ENCODE data around the gene PRDX6. TPM values are rescaled to one million over a fixed set of nuclear protein-coding genes. Genes with fewer than 3 reads are reported as not detected.
"Not testable (repeated sequence)": the region's sequence is repeated elsewhere in the genome, so short reads cannot be mapped to it uniquely, and the experiment has no call there.

PRDX6 gene
- polyA plus RNA-seq, 3 donors = 355 to 376 (median 375) TPM

GRCh38 chr1:173464185-173464584 lies 12.9 kb upstream of the PRDX6 start:
- DNase-seq (ENCODE audit: low read depth in 3 of 3, low spot score in 2 of 3) = not testable (repeated sequence)

- no peak for DNase-seq (ENCODE audit: low read depth in 3 of 3, low spot score in 2 of 3)
Measured at GRCh38 chr1:173467426-173467825, 9.7 kb upstream of the PRDX6 start.

- DNase-seq (ENCODE audit: low read depth in 3 of 3, low spot score in 2 of 3) = no peak
Measured at GRCh38 chr1:173469656-173470055, 7.5 kb upstream of the PRDX6 start.

DNA sequence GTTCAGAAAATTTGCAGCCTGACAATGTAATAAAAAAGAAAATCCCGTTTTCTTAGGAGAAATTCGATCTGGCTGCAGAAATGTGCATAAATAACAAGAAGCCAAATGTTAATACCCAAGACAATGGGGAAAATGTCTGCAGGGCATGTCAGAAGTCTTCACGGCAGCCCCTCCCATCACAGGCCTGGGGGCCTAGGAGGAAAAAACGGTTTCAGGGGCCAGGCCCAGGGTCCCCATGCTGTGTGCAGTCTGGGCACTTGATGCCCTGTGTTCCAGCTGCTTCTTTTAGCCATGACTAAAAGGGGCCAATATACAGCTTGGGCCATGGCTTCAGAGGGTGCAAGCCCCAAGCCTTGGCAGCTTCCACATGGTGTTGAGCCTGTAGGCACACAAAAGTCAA lies 6.5 kb upstream of the PRDX6 start:
- no peak for DNase-seq (ENCODE audit: low read depth in 3 of 3, low spot score in 2 of 3)

- DNase-seq (ENCODE audit: low read depth in 3 of 3, low spot score in 2 of 3) = no peak
Measured at GRCh38 chr1:173473599-173474011, 3.5 kb upstream of the PRDX6 start.

- no peak for DNase-seq (ENCODE audit: low read depth in 3 of 3, low spot score in 2 of 3)
Measured at GRCh38 chr1:173474097-173474779, 2.9 kb upstream of the PRDX6 start.

GRCh38 chr1:173474780-173475421 lies 2.2 kb upstream of the PRDX6 start:
- DNase-seq (ENCODE audit: low read depth in 3 of 3, low spot score in 2 of 3) = not testable (repeated sequence)

GRCh38 chr1:173475564-173476196 lies 1.5 kb upstream of the PRDX6 start:
- DNase-seq (ENCODE audit: low read depth in 3 of 3, low spot score in 2 of 3) = no peak

DNA sequence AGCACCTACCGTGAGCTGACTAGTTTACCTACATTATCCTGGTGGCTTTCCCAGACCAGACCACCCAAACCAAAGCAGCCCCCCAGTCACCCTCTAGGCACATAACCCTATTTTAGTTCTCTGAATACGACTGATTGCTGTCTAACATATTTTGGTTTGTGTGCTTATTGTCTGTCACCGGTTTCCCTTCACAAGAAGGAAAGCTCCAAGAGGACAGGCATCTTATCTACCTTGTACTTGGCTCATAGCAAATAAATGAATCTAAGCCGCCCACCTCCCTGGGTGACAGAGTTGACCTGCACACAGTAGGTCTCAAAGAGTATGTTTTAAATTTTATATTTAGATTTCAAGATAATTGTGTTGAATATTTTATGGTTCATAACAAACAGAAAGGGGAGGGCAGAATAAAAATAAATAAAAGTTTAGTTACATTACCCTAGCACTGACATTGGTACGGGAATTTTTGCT lies 904 bp upstream of the PRDX6 start:
- no peak for DNase-seq (ENCODE audit: low read depth in 3 of 3, low spot score in 2 of 3)

DNA sequence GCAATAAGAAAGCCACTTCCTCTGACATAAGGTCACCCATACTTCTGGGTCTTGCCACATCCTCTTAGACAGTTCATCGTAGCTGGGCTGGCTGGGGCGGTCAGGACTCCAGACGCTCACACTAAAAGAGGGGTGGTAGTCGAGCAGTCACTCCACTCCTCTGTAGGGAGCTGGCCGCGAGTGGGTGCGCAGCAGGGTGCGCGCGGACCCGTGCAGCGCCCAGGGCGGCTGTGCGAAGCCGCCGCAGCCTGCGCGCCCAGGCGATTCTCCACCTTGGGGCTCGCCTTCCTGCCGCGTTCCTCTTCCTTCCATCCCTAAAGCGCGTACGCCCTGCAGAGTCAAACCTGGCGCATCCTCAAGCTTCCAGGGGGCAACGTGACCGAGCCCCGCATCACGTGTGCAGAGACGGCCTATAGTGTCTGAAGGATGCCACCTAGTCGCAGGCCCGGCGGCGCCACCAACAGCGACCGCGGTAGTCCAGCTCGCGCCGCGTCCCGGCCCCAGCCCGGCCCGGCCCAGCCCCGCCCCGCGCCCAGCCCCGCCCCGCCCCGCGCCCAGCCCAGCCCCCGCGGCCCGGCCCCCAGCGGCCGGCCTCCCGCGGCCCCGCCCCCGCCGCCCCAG lies 360 bp upstream of the PRDX6 start:
- DNase-seq (ENCODE audit: low read depth in 3 of 3, low spot score in 2 of 3) = peak; percentile 66 to 69 (median 67)

- peak in 2 of 3 donors; percentile 25 to 54 for DNase-seq (ENCODE audit: low read depth in 3 of 3, low spot score in 2 of 3)
Measured at GRCh38 chr1:173478094-173478674, 1.0 kb downstream of the PRDX6 start.

- no peak for DNase-seq (ENCODE audit: low read depth in 3 of 3, low spot score in 2 of 3)
Measured at GRCh38 chr1:173479649-173480048, 2.5 kb downstream of the PRDX6 start.

DNA sequence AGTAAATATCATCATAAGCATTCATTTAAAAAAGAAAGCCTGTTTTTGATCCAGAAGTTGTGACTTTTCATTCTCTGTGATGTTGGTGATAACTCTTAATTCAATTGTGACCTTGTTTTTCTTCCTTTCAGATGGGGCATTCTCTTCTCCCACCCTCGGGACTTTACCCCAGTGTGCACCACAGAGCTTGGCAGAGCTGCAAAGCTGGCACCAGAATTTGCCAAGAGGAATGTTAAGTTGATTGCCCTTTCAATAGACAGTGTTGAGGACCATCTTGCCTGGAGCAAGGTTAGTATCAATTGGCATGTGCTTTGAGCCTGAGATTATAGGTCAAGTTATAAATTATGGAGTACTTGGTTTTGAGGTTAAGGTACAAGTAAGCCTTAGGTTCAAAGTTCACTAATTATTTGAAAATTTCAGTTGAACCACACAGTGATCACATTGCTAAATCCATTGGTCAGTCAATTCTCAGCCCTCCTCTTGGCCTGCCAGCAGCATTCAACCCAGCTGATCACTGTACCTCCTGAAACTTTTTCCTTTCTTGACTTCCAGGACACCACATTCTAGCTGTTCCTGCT lies 4.1 kb downstream of the PRDX6 start:
- no peak for DNase-seq (ENCODE audit: low read depth in 3 of 3, low spot score in 2 of 3)

DNA sequence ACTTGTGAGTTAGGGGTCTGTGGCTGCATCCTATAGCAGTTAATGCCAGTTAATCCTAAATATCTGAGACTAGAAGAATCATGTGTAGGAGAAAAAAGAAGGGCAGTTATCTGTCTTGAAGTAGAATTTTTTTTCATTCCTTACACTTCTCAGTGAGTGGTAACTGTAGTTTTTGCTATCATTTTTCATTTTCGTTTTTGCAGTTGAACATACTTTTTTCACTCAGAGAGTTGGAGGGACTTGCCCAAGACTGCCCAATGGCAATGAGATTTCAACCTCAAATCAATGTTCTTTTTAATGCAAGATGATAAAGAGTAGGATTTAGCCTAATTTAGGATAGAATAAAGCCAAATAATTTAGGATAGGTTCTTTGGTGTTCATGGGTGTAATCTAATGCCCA lies 5.5 kb downstream of the PRDX6 start:
- no peak for DNase-seq (ENCODE audit: low read depth in 3 of 3, low spot score in 2 of 3)

GRCh38 chr1:173484276-173484675 lies 7.1 kb downstream of the PRDX6 start:
- DNase-seq (ENCODE audit: low read depth in 3 of 3, low spot score in 2 of 3) = no peak

GRCh38 chr1:173485401-173485800 lies 8.3 kb downstream of the PRDX6 start:
- no peak for DNase-seq (ENCODE audit: low read depth in 3 of 3, low spot score in 2 of 3)

DNA sequence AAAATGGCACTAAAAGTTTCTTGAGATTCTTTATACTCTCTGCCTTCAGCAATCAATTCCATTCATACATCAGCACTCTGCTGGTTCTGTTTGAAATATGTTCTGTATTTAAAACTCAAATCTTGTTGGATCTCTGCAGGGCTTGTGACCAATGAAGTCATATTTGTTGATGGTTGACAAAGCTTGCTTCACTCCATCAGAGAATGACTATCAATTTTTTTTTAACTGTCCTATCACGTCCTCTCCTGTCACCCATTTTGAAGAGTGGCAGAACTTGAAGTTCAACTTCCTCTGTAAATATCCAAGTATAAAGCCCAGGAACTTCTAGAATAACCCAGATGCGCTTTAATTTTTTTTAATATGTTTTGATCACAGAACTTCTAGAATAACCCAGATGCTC lies 10.9 kb downstream of the PRDX6 start:
- DNase-seq (ENCODE audit: low read depth in 3 of 3, low spot score in 2 of 3) = no peak

- no peak for DNase-seq (ENCODE audit: low read depth in 3 of 3, low spot score in 2 of 3)
Measured at GRCh38 chr1:173489149-173489600, 12.0 kb downstream of the PRDX6 start.

DNA sequence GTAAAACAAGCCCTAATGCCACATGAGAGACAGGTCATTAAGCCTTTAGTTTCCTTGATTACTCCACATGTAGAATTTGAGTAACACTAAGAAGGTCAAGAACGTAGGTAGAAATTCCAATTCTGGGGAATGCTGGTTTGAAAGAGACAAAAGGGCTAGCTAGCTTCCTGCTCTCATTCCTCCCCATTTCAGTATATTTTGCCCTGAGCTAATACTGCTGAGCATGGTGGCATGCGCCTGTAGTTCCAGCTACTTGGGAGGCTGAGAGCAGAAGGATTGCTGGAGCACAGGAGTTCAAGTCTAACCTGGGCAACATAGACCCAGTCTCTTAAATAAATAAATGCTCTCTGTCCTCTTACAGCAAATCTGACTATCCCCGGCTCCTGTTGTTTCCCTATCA lies 12.8 kb downstream of the PRDX6 start:
- DNase-seq (ENCODE audit: low read depth in 3 of 3, low spot score in 2 of 3) = no peak

- no peak for DNase-seq (ENCODE audit: low read depth in 3 of 3, low spot score in 2 of 3)
Measured at GRCh38 chr1:173491508-173491907, 14.4 kb downstream of the PRDX6 start.

GRCh38 chr1:173493125-173493524 lies 16.0 kb downstream of the PRDX6 start:
- not testable (repeated sequence) for DNase-seq (ENCODE audit: low read depth in 3 of 3, low spot score in 2 of 3)
